AG09309 (cell line): ENCODE measurements around the gene PCNX1.
"Not testable (repeated sequence)": the region's sequence is repeated elsewhere in the genome, so short reads cannot be mapped to it uniquely, and the experiment has no call there.

ENCODE experiments used
- DNase-seq: peaks from one replicate; pipeline ENCODE4 v3.0.0-alpha.2; 2010; ENCODE audit warnings: low read depth
- H3K4me3 ChIP-seq: 2 replicates; pipeline ENCODE4 v1.5.1; 2011; ENCODE audit warnings: mild to moderate bottlenecking, low read depth, low read length, moderate library complexity; ENCODE audit not compliant: control insufficient read depth
- CTCF ChIP-seq: IDR thresholded peaks from 2 replicates; pipeline ENCODE4 v1.5.1; 2011; ENCODE audit warnings: mild to moderate bottlenecking, low read depth, low read length, inconsistent platforms; ENCODE audit not compliant: insufficient read depth, control insufficient read depth; ENCODE audit errors: missing control alignments

Gene PCNX1

GRCh38 chr14:71062581-71063303, 155.5 kb downstream of the PCNX1 start:
- DNase-seq: no peak
- TF ChIP-seq CTCF: no peak

GRCh38 chr14:71063351-71063750, 156.1 kb downstream of the PCNX1 start:
- no peak for TF ChIP-seq CTCF
- H3K4me3 ChIP-seq: no peak overlapping the region
- no peak for DNase-seq

More at GRCh38 chr14:71062581-71063303, 155.5 kb downstream of the PCNX1 start:
- H3K4me3 ChIP-seq: no peak overlapping the region

DNA sequence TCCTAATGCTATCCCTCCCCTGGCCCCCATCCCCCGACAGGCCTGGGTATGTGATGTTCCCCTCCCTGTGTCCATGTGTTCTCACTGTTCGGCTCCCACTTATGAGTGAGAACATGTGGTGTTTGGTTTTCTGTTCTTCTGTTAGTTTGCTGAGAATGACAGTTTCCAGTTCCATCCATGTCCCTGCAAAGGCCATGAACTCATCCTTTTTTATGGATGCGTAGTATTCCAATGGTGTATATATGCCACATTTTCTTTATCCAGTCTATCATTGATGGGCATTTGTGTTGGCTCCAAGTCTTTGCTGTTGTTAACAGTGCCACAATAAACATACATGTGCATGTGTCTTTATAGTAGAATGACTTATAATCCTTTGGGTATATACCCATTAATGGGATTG, 157.5 kb downstream of the PCNX1 start:
- not testable (repeated sequence) for H3K4me3 ChIP-seq, DNase-seq

GRCh38 chr14:71070169-71070568, 162.9 kb downstream of the PCNX1 start:
- no peak for TF ChIP-seq CTCF
- DNase-seq: no peak
- H3K4me3 ChIP-seq: no peak overlapping the region

DNA sequence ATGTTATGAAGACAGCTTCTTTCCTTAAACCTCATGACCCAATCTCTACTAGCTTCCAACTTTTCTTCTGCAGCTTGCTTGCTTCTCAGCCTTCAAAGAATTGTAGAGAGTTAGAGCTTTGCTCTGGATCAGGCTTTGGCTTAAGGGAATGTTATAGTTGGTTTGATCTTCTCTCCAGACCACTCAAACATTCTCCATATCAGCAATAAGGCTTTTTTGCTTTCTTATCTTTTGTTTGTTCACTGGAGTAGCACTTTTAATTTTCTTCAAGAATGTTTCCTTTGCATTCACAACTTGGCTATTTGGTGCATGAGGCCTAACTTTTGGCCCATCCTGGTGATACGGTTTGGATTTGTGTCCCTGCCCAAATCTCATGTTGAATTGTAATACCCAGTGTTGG, 163.8 kb downstream of the PCNX1 start:
- no peak for TF ChIP-seq CTCF
- no peak overlapping the region for H3K4me3 ChIP-seq
- DNase-seq: no peak

DNA sequence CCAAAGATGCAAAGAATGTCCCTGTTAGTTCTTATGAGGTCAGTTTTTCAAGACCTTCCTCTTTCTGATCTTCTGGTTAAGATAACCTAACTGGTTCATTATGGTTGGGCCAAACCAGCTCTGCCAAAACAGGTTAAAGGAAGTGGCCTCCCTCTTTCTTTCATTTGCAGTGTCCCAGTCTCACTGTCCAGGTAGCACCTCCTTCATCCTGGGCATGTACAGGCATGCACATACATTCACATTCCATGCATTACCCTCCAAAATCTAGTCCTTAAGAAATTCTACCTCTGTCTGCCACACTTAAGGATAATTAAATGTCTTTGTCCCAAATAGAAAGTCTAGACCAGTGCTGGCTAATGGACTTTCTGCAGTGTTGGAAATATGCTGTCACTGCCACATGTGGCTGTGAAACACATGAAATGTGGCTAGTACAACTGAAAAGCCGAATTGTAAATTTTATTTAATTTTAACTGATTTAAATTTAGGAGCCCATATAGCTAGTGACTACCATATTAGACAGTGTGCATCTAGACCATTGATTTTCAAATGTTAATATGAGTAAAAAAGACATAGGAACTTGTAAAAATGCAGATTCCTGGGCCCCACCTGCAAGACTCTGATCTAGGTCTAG, 169.3 kb downstream of the PCNX1 start:
- no peak for DNase-seq
- TF ChIP-seq CTCF: no peak
- H3K4me3 ChIP-seq: no peak overlapping the region

DNA sequence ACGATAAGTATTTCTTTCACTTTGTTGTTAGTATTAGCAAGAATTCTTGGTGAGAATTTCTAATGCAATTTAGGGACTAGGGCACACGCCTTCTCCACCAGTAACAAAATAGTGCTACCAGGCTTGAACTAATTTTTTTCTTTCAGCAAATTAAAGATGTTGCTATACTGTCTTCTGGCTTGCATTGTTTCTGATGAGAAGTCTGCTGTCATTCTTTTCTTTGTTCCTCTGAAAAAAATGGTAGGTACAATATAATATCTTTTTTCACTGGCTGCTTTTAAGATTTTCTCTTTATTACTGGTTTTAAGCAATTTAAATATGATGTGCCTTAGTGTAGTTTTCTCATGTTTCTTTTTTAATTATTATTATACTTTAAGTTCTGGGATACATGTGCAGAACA, 171.2 kb downstream of the PCNX1 start:
- TF ChIP-seq CTCF: no peak
- DNase-seq: no peak
- no peak overlapping the region for H3K4me3 ChIP-seq
